ENCODE measurements around the gene EGFL7.

The EGFL7 gene

GRCh38 chr9:136714893-136715274, 52.2 kb downstream of the EGFL7 start:
- DNase-seq (ENCODE audit: low read depth in 2 of 2), result no peak

- no peak for DNase-seq (ENCODE audit: low read depth in 2 of 2)
Measured at GRCh38 chr9:136717399-136717798, 54.7 kb downstream of the EGFL7 start.

- no peak for DNase-seq (ENCODE audit: low read depth in 2 of 2)
Measured at GRCh38 chr9:136718345-136719194, 55.9 kb downstream of the EGFL7 start.

GRCh38 chr9:136719195-136719880, 56.6 kb downstream of the EGFL7 start:
- no peak for DNase-seq (ENCODE audit: low read depth in 2 of 2)

- DNase-seq (ENCODE audit: low read depth in 2 of 2), result no peak
Measured at GRCh38 chr9:136720251-136720897, 57.7 kb downstream of the EGFL7 start.

- DNase-seq (ENCODE audit: low read depth in 2 of 2), result no peak
Measured at GRCh38 chr9:136720898-136721338, 58.2 kb downstream of the EGFL7 start.

GRCh38 chr9:136721339-136722092, 58.8 kb downstream of the EGFL7 start:
- DNase-seq (ENCODE audit: low read depth in 2 of 2), result no peak

Measured in fibroblast of skin of left quadriceps (primary cell).